ENCODE measurements around the gene MICAL3. TPM values are rescaled to one million over a fixed set of nuclear protein-coding genes. Genes with fewer than 3 reads are reported as not detected.

The MICAL3 gene
- polyA plus RNA-seq, 3 donors: 24.6 to 46.6 (median 46.0) TPM

- no peak for DNase-seq
Measured at GRCh38 chr22:17794726-17795542, 229.4 kb downstream of the MICAL3 start.

GRCh38 chr22:17792854-17793434 lies 231.4 kb downstream of the MICAL3 start:
- DNase-seq: no peak

- no peak for DNase-seq
Measured at GRCh38 chr22:17792299-17792698, 232.1 kb downstream of the MICAL3 start.

GRCh38 chr22:17791196-17791595 lies 233.2 kb downstream of the MICAL3 start:
- no peak for DNase-seq

GRCh38 chr22:17789379-17790200 lies 234.8 kb downstream of the MICAL3 start:
- no peak for DNase-seq

GRCh38 chr22:17788528-17789378 lies 235.6 kb downstream of the MICAL3 start:
- DNase-seq: no peak

GRCh38 chr22:17787716-17788330 lies 236.5 kb downstream of the MICAL3 start:
- no peak for DNase-seq

GRCh38 chr22:17787241-17787640 lies 237.1 kb downstream of the MICAL3 start:
- no peak for DNase-seq

- no peak for DNase-seq
Measured at GRCh38 chr22:17786435-17787161, 237.8 kb downstream of the MICAL3 start.

GRCh38 chr22:17785185-17786184 lies 238.9 kb downstream of the MICAL3 start:
- no peak for DNase-seq

GRCh38 chr22:17784776-17785175 lies 239.6 kb downstream of the MICAL3 start:
- no peak for DNase-seq

- no peak for DNase-seq
Measured at GRCh38 chr22:17783773-17784480, 240.4 kb downstream of the MICAL3 start.

- no peak for DNase-seq
Measured at GRCh38 chr22:17783312-17783711, 241.0 kb downstream of the MICAL3 start.

GRCh38 chr22:17782621-17783020 lies 241.7 kb downstream of the MICAL3 start:
- no peak for DNase-seq

GRCh38 chr22:17782158-17782557 lies 242.2 kb downstream of the MICAL3 start:
- DNase-seq: no peak

- no peak for DNase-seq
Measured at GRCh38 chr22:17781319-17782031, 242.9 kb downstream of the MICAL3 start.

GRCh38 chr22:17780741-17781318 lies 243.5 kb downstream of the MICAL3 start:
- DNase-seq: no peak
